MCF 10A (cell line): Measurements from ENCODE around the gene TOM1L1. TPM values are rescaled to one million over a fixed set of nuclear protein-coding genes. Genes with fewer than 3 reads are reported as not detected.
A peak's percentile ranks its signal among the peaks of the same experiment; 100 is the strongest.

ENCODE experiments used
- BruUV-seq: library from RNA; stranded (reverse); fragments of 400-500 nt; replicated peaks from 2 replicates; lab custom pipeline; 2021; lab: Mats Ljungman, UMichigan
- CTCF ChIA-PET: fragments of 300-600 bp; sonication (Branson Sonifier 250); formaldehyde crosslinking; extraction: SDS; loops from one replicate; lab custom pipeline; 2021; ENCODE audit warnings: antibody characterized with exemption, inconsistent platforms; lab: Yijun Ruan, JAX
- POLR2A ChIA-PET: fragments of 300-600, 350-650 bp; sonication (Branson Sonifier 250); formaldehyde crosslinking; extraction: SDS; loops from one replicate; lab custom pipeline; 2020; ENCODE audit warnings: antibody characterized with exemption, inconsistent platforms; lab: Yijun Ruan, JAX
- DNase-seq: peaks from one replicate; pipeline ENCODE4 v3.0.0-alpha.2; 2018; ENCODE audit not compliant: unreplicated experiment
- H3K27ac Mint-ChIP-seq: one replicate; pipeline ENCODE4 v1.8.0; 2022; ENCODE audit warnings: mild to moderate bottlenecking, low read depth, mixed read lengths; ENCODE audit not compliant: unreplicated experiment
- H3K27me3 Mint-ChIP-seq: one replicate; pipeline ENCODE4 v1.8.0; 2022; ENCODE audit warnings: mixed read lengths; ENCODE audit not compliant: insufficient read depth, unreplicated experiment
- H3K36me3 Mint-ChIP-seq: one replicate; pipeline ENCODE4 v1.8.0; 2022; ENCODE audit warnings: mild to moderate bottlenecking, moderate library complexity, mixed read lengths; ENCODE audit not compliant: insufficient read depth, unreplicated experiment
- H3K4me1 Mint-ChIP-seq: one replicate; pipeline ENCODE4 v1.8.0; 2022; ENCODE audit warnings: mixed read lengths; ENCODE audit not compliant: insufficient read depth, unreplicated experiment
- H3K4me3 Mint-ChIP-seq: one replicate; pipeline ENCODE4 v1.8.0; 2022; ENCODE audit warnings: mild to moderate bottlenecking, moderate library complexity, mixed read lengths; ENCODE audit not compliant: unreplicated experiment
- H3K9me3 Mint-ChIP-seq: one replicate; pipeline ENCODE4 v1.8.0; 2022; ENCODE audit warnings: mixed read lengths; ENCODE audit not compliant: unreplicated experiment
- CTCF ChIP-seq: fragments of 200-600 bp; IDR thresholded peaks from one replicate; pipeline ENCODE4 v1.8.0; 2022; ENCODE audit warnings: antibody characterized with exemption, mild to moderate bottlenecking; ENCODE audit not compliant: unreplicated experiment
- intact Hi-C: fragments of 100-400 bp; cut with micrococcal nuclease; formaldehyde crosslinking; loops from 2 replicates; pipeline ENCODE4 v1.14.1; 2022
- total RNA-seq: library from RNA; stranded (reverse); gene quantifications from 2 replicates; pipeline ENCODE4 v1.2.3, GENCODE V29; 2022

Gene TOM1L1
- total RNA-seq, 1 experiment from 2014 or later = 157 TPM

DNA sequence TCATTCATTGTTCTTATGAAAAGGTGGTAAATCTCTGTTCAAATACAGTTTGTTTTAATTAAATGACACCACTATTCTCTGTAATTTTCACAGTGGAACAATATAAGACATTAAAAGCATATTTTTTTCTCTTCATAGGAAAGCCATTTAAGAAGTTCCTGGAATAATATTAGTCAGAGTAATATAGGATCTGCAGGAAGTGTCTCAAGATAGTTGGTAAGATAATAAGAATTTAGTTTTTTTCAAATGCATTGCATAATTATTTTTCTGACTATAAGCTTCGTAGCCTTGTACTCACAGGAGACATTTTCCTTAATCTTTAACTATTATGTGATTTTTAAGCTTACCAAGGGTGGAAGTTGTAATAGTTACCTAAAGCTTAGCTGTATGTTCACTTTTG is 84.8 kb downstream of the TOM1L1 start:
- Mint-ChIP-seq H3K27ac (no peak overlapping the region), H3K4me3 (no peak overlapping the region), H3K4me1 (peaks cover 13% of the 10 kb centered on the region), H3K36me3 (no peaks in the 10 kb centered on the region), H3K9me3 (no peaks in the 10 kb centered on the region), H3K27me3 (no peaks in the 10 kb centered on the region)
- no peak for DNase-seq
- POLR2A ChIA-PET = interaction anchor here (1.5 kb wide), 1 partner anchor 83 kb away, joined by 4 read pairs; no protein-coding TSS in a partner anchor
- CTCF ChIA-PET = interaction anchor here (0.8 to 2.1 kb wide), 6 partner anchors 8 to 617 kb away, joined by 3 to 14 read pairs (median 4); no protein-coding TSS in a partner anchor
- no TSS peak for BruUV-seq
- intact Hi-C loops = no loop called here
- no peak for TF ChIP-seq CTCF

DNA sequence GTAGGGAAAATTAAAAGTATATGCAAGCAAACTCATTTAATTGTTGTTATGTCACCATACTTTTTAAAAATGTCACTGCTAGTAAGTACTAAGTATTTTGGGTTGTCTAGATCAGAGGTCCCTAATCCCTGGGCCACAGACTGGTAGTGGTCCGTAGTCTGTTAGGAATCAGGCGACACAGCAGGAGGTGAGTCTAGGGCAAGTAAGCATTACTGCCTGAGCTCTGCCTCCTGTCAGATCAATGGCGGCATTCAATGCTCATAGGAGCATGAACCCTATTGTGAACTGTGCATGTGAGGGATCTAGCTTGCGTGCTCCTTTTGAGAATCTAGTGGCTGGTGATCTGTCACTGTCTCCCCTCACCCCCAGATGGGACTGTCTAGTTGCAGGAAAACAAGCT is 89.5 kb downstream of the TOM1L1 start:
- Mint-ChIP-seq H3K4me3 (no peak overlapping the region), H3K27me3 (no peaks in the 10 kb centered on the region), H3K36me3 (peaks cover 7% of the 10 kb centered on the region), H3K27ac (no peak overlapping the region), H3K9me3 (no peaks in the 10 kb centered on the region), H3K4me1 (no peaks in the 10 kb centered on the region)
- no TSS peak for BruUV-seq
- ChIA-PET POLR2A (interaction anchor here (0.6 kb wide), 1 partner anchor 382 kb away, joined by 3 read pairs; no protein-coding TSS in a partner anchor), CTCF (interaction anchor here (0.6 to 6.5 kb wide), 3 partner anchors 338 to 366 kb away, joined by 3 to 92 read pairs (median 4); no protein-coding TSS in a partner anchor)
- intact Hi-C loops = no loop called here
- DNase-seq = no peak
- TF ChIP-seq CTCF = no peak

DNA sequence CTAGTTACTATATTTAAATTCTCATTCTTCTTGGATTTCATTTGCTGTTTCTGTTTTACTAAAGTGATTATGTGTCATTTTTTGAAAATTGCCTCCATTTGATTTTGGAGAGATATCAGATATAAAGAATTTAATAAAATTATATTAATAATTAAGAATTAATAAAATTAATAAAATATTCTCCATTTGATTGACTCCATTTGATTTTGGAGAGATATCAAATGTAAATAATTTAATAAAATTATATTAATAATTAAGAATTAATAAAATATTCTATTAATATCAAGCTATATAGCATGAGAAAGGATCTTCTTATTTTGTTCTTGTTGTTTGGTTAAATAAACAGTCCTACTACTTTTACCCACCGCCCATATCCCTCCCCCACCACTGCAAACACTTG is 90.9 kb downstream of the TOM1L1 start:
- ChIA-PET POLR2A (interaction anchor here (1.8 kb wide), 1 partner anchor 22 kb away, joined by 4 read pairs; no protein-coding TSS in a partner anchor), CTCF (interaction anchor here (0.6 to 6.7 kb wide), 14 partner anchors 8 to 1411 kb away, joined by 3 to 154 read pairs (median 6); no protein-coding TSS in a partner anchor)
- H3K4me1 Mint-ChIP-seq = no peaks in the 10 kb centered on the region
- no peak overlapping the region for H3K4me3 Mint-ChIP-seq
- TF ChIP-seq CTCF = no peak
- peaks cover 7% of the 10 kb centered on the region for H3K36me3 Mint-ChIP-seq
- no peaks in the 10 kb centered on the region for H3K27me3 Mint-ChIP-seq
- intact Hi-C loops = no loop called here
- no TSS peak for BruUV-seq
- no peak overlapping the region for H3K27ac Mint-ChIP-seq
- no peaks in the 10 kb centered on the region for H3K9me3 Mint-ChIP-seq
- DNase-seq = no peak

GRCh38 chr17:54992797-54993639 is 92.4 kb downstream of the TOM1L1 start:
- no peaks in the 10 kb centered on the region for H3K4me1 Mint-ChIP-seq
- TF ChIP-seq CTCF = peak; percentile 61
- ChIA-PET POLR2A (interaction anchor here (1.8 kb wide), 1 partner anchor 24 kb away, joined by 4 read pairs; no protein-coding TSS in a partner anchor), CTCF (interaction anchor here (0.6 to 6.7 kb wide), 51 partner anchors 9 to 1901 kb away, joined by 3 to 154 read pairs (median 4); partner anchors contain the start of gene SMIM36)
- peak; percentile 63 for DNase-seq
- H3K27me3 Mint-ChIP-seq = no peaks in the 10 kb centered on the region
- BruUV-seq = no TSS peak
- H3K36me3 Mint-ChIP-seq = peaks cover 7% of the 10 kb centered on the region
- no peak overlapping the region for H3K27ac Mint-ChIP-seq
- no peak overlapping the region for H3K4me3 Mint-ChIP-seq
- intact Hi-C loops = loop anchor here (1.0 kb wide), 3 partner anchors 303 to 521 kb away; no protein-coding TSS in a partner anchor
- no peaks in the 10 kb centered on the region for H3K9me3 Mint-ChIP-seq
